EH (cell line): ENCODE data around the gene MPRIP.

Source experiments
- DNase-seq: peaks from one replicate; pipeline ENCODE4 v3.0.0-alpha.2; 2015; ENCODE audit warnings: low read depth

MPRIP gene

DNA sequence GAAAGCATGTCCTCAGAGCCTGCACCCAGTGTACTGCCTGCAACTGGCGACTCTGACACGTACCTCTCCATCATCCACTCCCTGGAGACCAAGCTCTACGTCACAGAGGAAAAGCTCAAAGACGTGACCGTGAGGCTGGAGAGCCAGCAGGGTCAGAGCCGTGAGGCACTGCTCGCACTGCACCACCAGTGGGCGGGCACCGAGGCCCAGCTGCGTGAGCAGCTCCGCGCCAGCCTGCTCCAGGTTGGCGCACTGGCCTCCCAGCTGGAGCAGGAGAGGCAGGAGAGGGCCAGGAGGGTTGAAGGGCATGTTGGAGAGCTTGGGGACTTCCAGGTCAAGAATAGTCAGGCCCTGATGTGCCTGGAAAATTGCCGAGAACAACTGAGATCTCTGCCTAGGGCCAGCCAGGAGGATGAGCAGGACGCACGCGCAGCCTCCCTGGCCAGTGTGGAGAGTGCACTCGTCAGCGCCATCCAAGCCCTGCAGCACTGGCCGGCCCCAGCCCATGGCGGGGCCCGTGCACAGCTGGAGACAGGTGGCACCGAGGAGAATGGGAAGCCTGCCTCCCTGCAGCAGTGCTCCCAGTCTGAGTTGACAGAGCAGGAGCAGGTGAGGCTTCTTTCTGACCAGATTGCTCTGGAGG is 123.5 kb downstream of the MPRIP start:
- no peak for DNase-seq

DNA sequence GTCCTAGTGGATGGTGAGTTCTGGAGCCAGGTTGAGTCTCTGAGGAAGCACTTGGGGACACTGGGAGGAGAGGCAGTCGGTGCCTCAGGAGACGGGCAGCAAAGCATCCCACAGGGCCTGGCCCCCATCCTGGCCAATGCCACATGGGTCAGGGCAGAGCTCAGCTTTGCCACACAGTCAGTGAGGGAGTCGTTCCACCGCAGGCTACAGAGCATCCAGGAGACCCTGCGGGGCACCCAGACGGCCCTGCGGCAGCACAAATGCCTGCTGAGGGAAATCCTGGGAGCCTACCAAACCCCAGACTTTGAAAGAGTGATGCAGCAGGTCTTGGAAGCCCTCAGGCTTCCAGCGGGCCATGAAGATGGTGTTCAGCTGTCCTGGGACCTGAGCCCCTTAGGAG is 124.2 kb downstream of the MPRIP start:
- no peak for DNase-seq

DNA sequence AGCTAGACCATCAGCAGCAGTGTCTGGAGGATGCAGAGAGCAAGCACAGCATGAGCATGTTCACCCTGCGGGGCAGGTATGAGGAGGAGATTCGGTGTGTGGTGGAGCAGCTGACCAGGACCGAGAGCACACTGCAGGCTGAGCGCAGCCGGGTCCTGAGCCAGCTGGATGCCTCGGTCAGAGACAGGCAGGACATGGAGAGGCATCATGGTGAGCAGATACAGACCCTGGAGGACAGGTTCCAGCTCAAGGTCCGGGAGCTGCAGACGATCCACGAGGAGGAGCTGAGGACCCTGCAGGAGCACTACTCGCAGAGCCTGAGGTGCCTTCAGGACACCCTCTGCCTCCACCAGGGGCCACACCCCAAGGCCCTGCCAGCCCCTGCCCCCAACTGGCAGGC is 125.1 kb downstream of the MPRIP start:
- no peak for DNase-seq

DNA sequence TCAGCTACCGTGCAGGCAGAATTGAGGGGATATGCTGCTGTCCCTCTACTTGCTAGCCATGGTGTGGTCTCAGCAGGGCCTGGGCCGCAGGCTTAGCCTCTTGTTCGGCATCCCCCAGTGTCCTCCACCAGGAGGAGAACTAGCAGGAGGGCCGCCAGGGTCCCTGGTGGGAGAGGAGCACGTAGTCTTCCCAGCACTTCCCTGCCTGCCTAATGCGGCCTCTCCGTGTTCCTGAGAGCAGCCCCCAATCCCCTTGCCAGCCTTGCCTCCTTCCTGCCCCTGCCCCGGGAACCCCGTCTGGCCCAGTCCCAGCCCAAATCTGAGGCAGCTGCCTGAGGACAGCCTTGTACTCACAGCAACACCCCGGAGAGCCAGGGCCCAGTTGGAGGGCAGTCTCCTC is 125.7 kb downstream of the MPRIP start:
- DNase-seq = no peak

DNA sequence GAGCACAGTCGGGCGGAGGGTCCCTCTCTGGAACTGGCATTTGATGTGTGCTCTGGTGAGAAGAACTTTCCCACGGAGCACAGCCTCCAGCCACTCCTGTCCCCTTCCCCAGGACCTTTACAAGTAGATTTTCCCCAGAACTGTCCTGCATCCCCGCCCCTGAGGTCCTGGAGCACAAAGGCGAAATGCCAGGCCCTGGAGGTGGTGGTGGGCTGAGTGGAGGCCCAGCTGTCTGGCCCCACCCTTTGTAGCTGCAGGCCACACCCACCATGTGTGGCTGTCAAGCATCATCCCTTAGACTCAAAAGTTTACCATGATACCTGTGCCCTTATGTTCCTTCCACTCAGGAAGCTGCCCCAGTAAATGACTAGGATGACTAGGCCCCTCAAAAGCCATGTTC is 126.1 kb downstream of the MPRIP start:
- DNase-seq = no peak

DNA sequence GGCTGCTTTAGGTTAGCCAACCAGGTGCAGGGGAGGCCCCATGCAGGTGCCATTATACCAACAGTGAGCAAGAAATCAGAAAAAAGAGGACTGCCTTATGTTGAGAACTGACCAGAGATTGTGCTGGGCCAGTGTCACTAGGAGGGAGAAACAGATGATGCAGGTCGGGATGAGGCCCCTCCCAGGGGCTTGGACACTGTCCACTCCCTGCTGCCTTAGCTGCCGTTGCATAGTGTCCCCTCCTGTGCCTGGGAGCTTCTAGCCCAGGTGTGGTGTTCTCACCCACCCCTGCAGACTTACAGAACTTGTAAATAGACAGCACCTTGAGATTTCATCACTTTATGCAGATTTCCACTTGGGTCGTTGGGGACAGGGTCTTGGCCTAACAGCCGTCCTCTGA is 127.1 kb downstream of the MPRIP start:
- DNase-seq = no peak

DNA sequence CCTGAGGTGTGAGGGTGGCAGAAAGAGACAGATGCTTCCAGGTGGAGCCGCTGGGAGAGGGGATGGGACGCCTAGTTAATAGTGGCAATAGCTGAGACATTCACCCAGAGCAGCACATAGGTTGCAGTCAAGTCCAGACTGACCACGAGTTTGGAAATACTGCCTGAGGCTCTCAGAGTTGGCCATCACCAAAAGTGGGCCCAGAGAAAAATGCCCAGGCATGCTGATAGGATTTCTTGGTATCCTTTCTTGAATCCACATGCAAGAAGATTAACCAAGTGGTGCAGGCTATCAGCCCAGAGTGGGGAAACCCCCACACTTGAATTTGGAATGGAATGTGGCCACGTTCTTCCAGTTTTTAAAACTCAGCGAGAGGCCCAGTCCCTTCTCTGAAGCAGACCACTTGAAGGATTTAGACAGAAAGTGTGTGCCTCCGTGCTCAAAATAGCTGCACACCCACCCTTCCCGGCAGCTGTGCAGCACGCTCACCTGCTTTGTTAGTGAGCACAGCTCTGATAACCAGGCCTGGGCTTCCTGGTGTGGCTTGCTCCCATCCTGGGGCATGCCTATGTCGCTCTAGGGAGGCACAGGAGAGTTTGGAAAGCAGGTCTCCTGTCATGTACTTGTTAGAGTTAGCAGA is 128.2 kb downstream of the MPRIP start:
- DNase-seq = peak; percentile 77

DNA sequence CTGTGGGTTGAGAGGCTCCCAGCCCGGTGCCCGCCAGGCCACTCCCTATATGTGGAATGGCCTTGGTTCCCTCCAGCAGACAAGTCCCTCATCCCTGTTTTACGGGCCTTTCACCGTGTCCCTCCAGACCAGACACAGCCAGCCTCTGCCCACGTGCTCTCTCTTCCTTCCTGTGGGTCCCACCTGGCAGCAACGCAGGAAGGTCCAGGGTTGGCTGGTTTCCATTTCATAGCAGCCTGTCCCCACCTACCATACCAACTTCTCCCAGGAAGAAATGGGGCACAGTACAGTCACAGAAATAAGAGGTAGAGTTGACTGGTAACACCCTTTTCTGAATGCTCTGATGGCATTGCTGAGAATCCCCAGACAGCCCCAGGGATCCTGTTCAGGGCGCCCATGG is 128.9 kb downstream of the MPRIP start:
- DNase-seq = no peak

DNA sequence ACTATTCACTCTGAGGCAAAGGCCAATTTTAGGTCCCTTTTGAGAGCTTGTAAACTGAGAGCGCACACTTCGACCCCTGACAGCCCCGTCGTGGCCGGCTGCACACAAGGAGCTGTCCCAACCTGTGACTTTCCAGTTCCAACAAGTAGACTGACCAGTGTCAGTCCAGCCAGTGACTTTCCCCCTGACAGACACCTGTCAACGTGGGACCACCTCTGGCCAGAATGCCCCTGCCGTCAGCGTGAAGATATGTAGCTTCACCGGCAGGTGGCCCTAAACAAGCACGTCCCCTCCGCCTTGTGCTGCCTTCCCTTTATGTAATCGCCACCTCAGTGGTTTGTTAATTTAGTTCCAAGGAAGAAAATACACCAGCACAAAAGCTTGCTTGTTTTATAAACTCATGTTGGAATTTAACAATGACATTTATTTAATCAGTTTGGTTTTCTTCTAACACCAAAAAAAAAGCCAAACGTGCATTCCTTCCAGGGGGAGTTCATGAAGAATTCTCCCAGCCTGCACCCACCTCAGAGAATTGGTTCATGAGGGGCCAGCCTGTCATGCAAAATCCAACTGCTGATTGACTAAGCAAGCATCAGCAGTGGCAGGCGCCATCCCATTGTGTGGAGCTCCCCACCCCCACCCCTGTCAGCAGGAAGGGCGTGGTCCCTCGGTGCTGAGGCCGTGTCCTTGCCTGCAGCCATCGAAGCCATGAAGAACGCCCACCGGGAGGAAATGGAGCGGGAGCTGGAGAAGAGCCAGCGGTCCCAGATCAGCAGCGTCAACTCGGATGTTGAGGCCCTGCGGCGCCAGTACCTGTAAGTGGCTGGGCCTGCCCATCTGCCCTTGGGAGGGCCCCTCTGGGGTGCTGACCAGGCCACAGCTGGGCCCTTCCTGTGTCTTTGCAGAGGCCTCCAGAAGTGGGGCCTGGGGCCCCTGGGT is 130.0 kb downstream of the MPRIP start:
- DNase-seq = no peak

DNA sequence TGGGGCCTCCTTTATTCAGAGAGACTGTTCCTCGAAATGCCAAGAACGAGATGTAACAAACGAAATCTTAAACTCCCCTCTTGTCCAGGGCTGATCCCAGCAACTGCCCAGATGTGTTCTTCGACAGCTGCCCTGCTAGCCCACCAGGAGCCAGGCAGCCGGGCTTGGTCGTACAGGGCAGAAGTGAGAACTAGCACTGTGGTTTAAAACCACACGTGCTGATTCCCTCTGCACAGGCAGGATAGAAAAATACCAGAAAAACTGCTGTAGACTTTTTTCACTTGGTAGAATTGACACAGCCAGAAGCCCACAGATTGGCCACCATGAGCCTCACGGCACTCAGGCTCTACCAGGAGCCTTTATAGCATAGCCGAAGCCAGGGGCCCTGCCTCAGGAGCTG is 130.7 kb downstream of the MPRIP start:
- DNase-seq = no peak

DNA sequence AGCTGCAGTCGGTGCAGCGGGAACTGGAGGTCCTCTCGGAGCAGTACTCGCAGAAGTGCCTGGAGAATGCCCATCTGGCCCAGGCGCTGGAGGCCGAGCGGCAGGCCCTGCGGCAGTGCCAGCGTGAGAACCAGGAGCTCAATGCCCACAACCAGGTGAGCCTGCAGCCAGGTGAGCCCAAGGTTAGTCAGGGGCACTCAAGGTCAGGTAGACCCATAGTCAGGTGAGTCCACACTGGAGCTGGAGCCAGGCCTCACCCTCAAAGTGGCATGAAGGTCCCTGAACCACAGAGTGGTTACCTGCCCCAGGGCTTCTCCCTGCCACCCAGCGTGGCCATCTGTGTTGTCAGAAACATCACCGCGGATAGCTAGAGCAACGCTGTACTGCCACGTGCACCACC is 131.7 kb downstream of the MPRIP start:
- DNase-seq = no peak

DNA sequence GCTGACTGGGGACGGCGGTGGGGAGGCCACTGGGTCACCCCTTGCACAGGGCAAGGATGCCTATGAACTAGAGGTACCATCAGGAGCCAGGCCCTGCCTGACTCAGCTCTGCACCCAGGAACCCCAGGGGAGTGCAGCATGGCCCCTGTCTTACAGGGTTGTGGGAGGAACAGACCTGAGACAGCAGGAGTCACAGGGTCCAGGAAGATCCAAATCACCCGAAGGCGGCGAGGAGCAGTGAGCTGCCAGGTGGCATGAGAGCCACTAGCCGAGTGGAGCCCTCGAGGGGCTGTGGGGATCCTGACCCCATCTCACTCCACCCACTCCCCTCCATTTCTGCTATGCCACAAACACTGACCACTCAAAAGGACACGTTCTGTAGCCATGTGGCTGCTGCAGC is 133.1 kb downstream of the MPRIP start:
- DNase-seq = no peak

DNA sequence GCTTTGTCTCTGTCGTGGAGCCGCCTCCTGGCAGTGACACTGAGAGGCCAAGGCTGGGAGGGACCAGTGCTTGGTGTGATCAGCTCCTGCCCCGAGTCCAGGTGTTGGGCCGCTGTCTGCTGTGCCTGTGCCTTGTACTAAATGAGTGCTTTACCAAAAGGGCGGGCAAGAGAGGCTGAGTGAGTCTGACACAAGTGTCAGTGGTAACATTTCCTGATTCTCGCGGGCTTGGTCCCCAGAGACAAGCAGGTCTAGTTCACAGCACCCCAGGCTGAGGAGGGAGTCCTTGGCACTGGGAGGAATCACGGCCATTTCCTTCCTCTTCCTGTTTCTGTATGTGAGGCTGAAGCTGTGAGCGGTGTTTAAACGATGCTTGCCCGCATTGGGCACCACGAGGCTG is 133.7 kb downstream of the MPRIP start:
- no peak for DNase-seq

DNA sequence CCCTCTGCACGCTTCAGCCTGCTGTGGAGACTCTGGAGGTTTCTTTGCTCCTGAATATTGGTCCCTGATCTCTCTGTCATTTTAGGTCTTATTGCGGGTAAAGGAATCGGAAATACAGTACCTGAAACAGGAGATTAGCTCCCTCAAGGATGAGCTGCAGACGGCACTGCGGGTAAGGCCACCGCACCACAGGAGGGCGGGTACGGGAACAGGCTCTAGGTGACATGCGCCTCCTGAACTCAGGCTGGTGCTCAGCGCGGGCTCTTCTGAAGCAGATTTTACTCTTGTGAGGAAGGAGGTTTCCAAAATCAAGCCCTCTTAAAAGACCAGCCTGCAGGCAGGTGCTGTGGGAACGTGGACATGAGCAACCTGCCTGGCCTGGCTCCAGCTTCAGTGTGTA is 134.1 kb downstream of the MPRIP start:
- no peak for DNase-seq

DNA sequence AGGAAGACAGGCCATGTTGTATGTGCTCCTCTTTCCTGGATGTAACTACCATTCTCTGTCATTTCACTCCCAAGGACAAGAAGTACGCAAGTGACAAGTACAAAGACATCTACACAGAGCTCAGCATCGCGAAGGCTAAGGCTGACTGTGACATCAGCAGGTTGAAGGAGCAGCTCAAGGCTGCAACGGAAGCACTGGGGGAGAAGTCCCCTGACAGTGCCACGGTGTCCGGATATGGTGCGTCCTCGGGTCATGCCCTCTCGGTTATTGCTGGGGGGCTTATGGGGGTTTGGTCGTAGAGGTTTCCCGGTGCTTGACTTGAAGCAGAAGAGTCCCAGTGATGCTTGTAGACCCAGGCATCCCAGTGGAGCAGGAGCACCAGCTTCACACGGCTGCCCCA is 134.9 kb downstream of the MPRIP start:
- no peak for DNase-seq

DNA sequence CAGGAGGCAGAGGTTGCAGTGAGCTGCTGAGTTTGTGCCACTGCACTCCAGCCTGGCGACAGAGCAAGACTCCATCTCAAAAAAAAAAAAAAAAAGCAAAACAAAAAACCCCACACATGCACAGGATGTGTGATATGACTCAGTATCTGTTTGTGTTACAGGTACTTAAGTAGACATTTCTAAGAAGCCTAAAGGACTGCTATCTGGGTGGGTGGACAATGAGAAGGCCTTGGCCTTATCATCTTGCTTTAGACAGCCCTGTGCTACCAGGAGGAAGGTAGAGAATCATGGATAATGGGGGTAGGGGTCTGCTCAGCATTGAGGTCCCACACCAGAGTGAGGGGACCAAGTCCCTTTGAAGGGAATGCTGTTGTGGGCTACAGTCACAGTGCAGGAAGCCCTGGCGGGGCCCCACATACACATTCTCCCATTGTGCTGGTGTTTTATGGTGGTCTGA is 137.1 kb downstream of the MPRIP start:
- DNase-seq = no peak

DNA sequence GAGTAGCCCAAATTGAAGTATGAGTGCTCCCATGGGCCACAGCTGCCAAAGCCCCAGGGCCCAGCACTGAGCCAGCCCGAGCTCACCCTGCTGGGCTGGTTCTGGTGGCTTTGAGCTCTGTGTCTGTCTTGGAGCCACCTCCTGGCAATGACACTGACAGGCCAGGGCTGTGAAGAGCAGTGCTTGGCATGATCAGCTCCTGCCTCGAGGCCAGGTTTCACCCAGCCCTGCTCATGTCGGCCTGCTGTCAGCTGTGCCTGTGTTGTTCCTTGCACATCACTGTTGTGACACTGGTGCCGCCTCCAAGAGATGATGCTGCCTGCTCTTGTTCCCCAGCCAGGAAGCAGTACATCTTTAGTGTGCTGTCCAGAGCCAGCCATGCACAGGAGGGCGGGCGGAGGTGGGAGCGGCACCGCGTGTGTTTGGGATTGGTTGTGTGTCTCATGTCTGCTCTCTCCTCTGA is 137.9 kb downstream of the MPRIP start:
- no peak for DNase-seq

DNA sequence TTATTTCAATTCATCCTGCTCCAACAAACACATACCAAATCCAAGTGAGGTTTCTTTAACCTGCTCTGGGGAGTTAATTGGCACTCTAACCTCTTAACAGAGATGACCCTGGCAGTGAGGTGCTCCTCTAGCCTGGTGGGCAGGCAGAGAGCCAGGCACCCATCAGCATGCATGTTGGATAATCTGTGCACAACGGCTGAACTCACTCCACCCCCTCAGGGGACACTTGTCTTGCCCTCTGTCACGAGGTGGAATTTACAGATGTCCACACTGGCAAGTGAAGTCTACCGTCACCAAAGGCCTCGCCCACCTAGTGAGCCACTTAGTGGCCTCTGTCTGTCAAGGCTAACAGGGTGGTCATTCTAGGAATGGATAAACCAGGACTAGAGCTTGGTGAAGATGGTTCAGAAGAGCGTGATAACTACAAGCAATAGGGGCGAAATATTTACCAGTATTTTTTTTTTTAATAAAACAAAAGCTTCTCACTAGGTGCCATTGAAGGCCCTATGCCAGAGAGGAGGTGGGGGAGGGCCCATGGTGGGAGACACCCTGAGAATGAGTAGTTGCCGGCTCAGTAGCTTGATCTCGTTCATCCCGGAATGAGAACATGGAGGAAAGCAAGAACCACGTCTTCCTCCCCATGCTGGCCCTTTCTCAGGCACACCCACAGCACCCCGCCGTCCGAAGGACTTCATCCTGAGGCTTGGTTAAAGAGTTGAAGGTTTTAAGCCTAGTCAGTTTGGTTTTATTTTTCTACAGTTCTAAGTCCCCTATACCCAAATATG is 138.7 kb downstream of the MPRIP start:
- DNase-seq = no peak

DNA sequence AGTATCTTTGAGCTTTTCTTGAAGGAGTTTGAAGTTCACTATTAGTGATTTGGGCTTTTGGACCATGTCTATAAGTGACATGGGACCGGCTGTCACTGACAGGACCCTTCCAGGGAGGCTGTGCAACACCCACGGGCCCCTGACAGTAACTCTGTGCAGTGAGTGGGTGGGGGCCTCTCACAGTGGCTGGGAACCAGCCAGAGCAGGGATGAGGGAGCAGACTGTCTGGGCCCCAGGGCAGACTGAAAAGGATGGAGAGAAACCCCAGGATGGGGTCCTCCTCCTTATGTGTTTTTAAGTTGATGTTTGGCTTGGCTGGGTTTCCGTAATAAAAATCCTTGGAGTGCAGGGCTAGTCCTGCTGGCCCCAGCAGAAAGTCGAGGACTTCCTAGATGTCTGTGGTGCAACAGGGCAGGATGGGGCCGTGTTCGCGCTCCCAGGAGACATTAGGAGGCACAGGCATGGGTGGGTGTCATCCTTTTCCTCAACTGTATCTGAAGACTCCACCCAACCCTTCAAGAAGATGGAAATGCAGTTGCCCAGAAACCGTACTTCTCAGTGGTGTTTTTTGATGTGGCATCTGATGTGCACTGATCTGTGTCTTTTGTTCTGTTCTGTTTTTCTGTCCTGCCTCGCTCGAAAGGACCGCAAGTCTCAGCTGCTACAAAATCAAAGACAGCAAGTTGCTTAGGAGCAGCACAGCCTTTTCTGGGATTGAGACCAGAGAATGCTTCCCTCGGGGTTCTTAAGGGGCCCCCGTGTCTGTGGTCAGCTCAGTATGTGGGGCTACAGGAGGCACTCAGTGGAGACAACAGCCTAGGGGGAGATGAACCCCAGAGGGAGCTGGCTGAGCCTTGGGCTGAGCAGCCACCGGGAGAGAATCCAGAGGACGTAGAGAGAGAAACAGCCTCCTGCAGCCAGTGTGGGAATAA is 139.7 kb downstream of the MPRIP start:
- DNase-seq = peak; percentile 48

DNA sequence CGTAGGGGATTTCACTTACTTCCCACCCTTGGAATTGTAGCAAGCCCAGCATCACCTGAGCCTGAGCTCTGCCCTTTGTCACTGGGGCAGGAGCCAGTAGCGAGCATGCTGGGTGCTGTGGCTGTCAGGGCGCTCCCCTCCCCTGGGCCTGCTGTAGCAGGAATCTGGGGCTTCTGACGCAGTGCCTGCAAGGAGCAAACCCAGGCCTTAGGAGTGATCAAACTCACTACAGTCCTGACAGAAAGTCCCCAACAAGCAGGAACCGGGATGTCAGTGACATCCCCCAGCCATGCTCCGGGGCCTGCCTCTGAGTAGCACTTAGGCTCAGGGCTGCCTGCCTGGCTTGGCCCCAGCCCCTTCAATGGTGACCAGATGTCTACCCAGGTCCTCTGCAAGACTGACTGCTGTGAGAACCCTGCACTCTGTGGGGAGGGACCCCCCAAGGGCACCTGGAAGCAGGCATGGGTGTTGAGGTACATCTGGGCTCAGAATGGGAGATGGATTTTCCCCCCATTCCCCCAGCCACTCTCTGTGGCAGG is 140.4 kb downstream of the MPRIP start:
- no peak for DNase-seq

DNA sequence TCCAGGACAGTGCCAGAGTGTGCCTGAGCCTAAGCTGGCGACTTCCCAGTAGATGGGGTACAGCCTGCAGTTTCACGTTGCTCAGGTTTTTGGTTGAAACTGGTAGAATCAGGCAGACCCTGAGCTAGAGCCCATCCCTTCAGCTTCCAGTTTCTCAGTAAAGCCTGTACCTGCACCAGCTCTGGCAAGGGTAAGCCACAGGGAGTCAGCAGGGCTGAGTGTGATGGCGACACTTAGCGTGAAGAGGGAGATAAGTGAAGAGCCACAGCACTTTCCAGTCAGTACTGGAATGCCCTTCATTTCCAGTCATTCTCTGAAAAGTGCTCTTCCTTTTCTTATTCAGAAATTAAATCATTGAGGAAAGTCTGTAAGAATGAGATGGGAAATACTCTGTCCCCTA is 141.5 kb downstream of the MPRIP start:
- no peak for DNase-seq
